H1 (cell line): ENCODE results near the gene CCSER2. TPM values are rescaled to one million over a fixed set of nuclear protein-coding genes. Genes with fewer than 3 reads are reported as not detected.

Experiments used
- CHD7 ChIP-seq: fragments of 300-600 bp; sonication (generic); IDR thresholded peaks from 2 replicates; pipeline ENCODE4 v1.7.1; 2012; ENCODE audit warnings: low read length, moderate library complexity, mild to moderate bottlenecking, inconsistent platforms; ENCODE audit not compliant: insufficient replicate concordance
- NANOG ChIP-seq: IDR thresholded peaks from 2 replicates; pipeline ENCODE4 v1.6.1; 2011; ENCODE audit warnings: low read length, low read depth, mild to moderate bottlenecking, inconsistent platforms; ENCODE audit not compliant: insufficient read depth, poor library complexity, severe bottlenecking
- POU5F1 ChIP-seq: IDR thresholded peaks from 2 replicates; pipeline ENCODE4 v1.6.1; 2011; ENCODE audit warnings: low read depth, mild to moderate bottlenecking, low read length, moderate library complexity
- RXRA ChIP-seq: IDR thresholded peaks from 2 replicates; pipeline ENCODE4 v1.6.1; 2011; ENCODE audit warnings: low read depth, mild to moderate bottlenecking, low read length, moderate library complexity; ENCODE audit not compliant: insufficient read depth
- TBP ChIP-seq: IDR thresholded peaks from 2 replicates; pipeline ENCODE4 v1.6.1; 2011; ENCODE audit warnings: low read depth, low read length, improper control_type of control experiment
- polyA plus RNA-seq, 7 experiments: library from polyadenylated mRNA; depleted of rRNA in 3 of 7; stranded (reverse) in 5 of 7; unstranded in 2 of 7; fragments of >200 nt in 5 of 7; fragments of 200-250 nt in 2 of 7; gene quantifications; 1 replicate in 5 of 7; 2 replicates in 1 of 7; 4 replicates in 1 of 7; pipeline versions ENCODE4 v1.2.1 to v1.2.3, GENCODE V29; 2011 to 2013; ENCODE audit warnings: missing spikeins in 2 of 7, mixed read lengths in 2 of 7
- total RNA-seq: library from RNA; stranded (reverse); fragmentation: NEBNext Ultra II Directional; extraction: Animal tissue kit (Norgen Biotek cat#: 25700); gene quantifications from 2 replicates; pipeline ENCODE4 v1.2.1, GENCODE V29; 2021

Gene CCSER2
- total and polyA plus RNA-seq, 2 of the 8 experiments (the other 6 are each of a cell fraction or from before 2014, with no cell fraction given): 6.9 to 30.5 TPM

GRCh38 chr10:84329986-84330651 is 1.7 kb downstream of the CCSER2 start (continued):
- TF ChIP-seq CHD7 (no peak), TBP (no peak), NANOG (no peak), POU5F1 (no peak), RXRA (no peak)
